HepG2 (cell line): ENCODE measurements around the gene IRF1. TPM values are rescaled to one million over a fixed set of nuclear protein-coding genes. Genes with fewer than 3 reads are reported as not detected.

ENCODE experiments used
- CENPX ChIP-seq: sonication (generic); formaldehyde crosslinking; IDR thresholded peaks from 2 replicates; pipeline ENCODE4 v1.9.0; 2021; ENCODE audit warnings: mild to moderate bottlenecking, missing genetic modification reagents, moderate library complexity
- GABPA ChIP-seq, 2 experiments: IDR thresholded peaks; 2 replicates each; pipeline ENCODE4 v1.6.1; 2011 to 2016; ENCODE audit warnings: low read depth in 2 of 2, low read length in 1 of 2, missing biosample characterization in 1 of 2, missing genetic modification characterization in 1 of 2
- GTF2F1 ChIP-seq: fragments of 150-350 bp; IDR thresholded peaks from 2 replicates; pipeline ENCODE4 v1.6.1; 2014; ENCODE audit warnings: low read length
- JUN ChIP-seq: sonication (generic); formaldehyde crosslinking; IDR thresholded peaks from 2 replicates; pipeline ENCODE4 v1.4.0; 2020; ENCODE audit warnings: mild to moderate bottlenecking, missing genetic modification reagents
- JUNB ChIP-seq: sonication (generic); formaldehyde crosslinking; IDR thresholded peaks from 2 replicates; pipeline ENCODE4 v1.8.0; 2022; ENCODE audit warnings: missing genetic modification reagents, mild to moderate bottlenecking, borderline replicate concordance
- RFXANK ChIP-seq: IDR thresholded peaks from 2 replicates; pipeline ENCODE4 v1.6.1; 2016
- SIX1 ChIP-seq: sonication (generic); formaldehyde crosslinking; IDR thresholded peaks from 2 replicates; pipeline ENCODE4 v1.4.0; 2020; ENCODE audit warnings: missing genetic modification reagents, borderline replicate concordance
- SIX4 ChIP-seq: sonication (generic); formaldehyde crosslinking; IDR thresholded peaks from 2 replicates; pipeline ENCODE4 v1.4.0; 2020; ENCODE audit warnings: missing genetic modification reagents
- ZFP62 ChIP-seq: sonication (generic); formaldehyde crosslinking; IDR thresholded peaks from 2 replicates; pipeline ENCODE4 v1.4.0; 2020; ENCODE audit warnings: missing genetic modification reagents
- ZNF143 ChIP-seq: sonication (generic); formaldehyde crosslinking; IDR thresholded peaks from 2 replicates; pipeline ENCODE4 v1.4.0; 2020; ENCODE audit warnings: missing genetic modification reagents
- ZNF205 ChIP-seq: IDR thresholded peaks from 2 replicates; pipeline ENCODE4 v1.6.1; 2018; ENCODE audit warnings: missing biosample characterization, missing genetic modification reagents
- ZNF619 ChIP-seq: sonication (generic); formaldehyde crosslinking; IDR thresholded peaks from 2 replicates; pipeline ENCODE4 v1.4.0; 2020; ENCODE audit warnings: mild to moderate bottlenecking, missing genetic modification reagents
- ZNF720 ChIP-seq: sonication (generic); formaldehyde crosslinking; IDR thresholded peaks from 2 replicates; pipeline ENCODE4 v1.4.0; 2020; ENCODE audit warnings: missing genetic modification reagents
- ZSCAN30 ChIP-seq: sonication (generic); formaldehyde crosslinking; IDR thresholded peaks from 2 replicates; pipeline ENCODE4 v1.5.0; 2020; ENCODE audit warnings: mild to moderate bottlenecking, missing genetic modification reagents
- polyA plus RNA-seq, 8 experiments: library from polyadenylated mRNA; depleted of rRNA in 3 of 8; stranded (reverse) in 7 of 8; unstranded in 1 of 8; fragments of >200 nt; fragmentation: Illumina TruSeq in 4 of 8; extraction: Trizol in 4 of 8; gene quantifications; 2 replicates each; pipeline versions ENCODE4 v1.2.1 to v1.2.3, GENCODE V29; 2011 to 2016; ENCODE audit warnings: low read depth in 4 of 8, missing spikeins in 1 of 8, mixed read lengths in 1 of 8; ENCODE audit not compliant: insufficient read depth in 1 of 8
- total RNA-seq, 5 experiments: library from RNA; depleted of rRNA; stranded (reverse); fragments of >200 nt; fragmentation: Illumina TruSeq; extraction: Trizol; gene quantifications; 2 replicates each; pipeline ENCODE4 v1.2.3, GENCODE V29; 2016; ENCODE audit warnings: low read depth in 1 of 5
- TF ChIP-seq, protein P1 (sequence below): sonication (generic); formaldehyde crosslinking; IDR thresholded peaks from 2 replicates; pipeline ENCODE4 v1.8.0; 2022; ENCODE audit warnings: mild to moderate bottlenecking, missing genetic modification reagents, moderate library complexity
- TF ChIP-seq, protein P2 (sequence below): sonication (generic); formaldehyde crosslinking; IDR thresholded peaks from 2 replicates; pipeline ENCODE4 v1.5.0; 2020; ENCODE audit warnings: mild to moderate bottlenecking, missing genetic modification reagents
- TF ChIP-seq, protein P3 (sequence below): sonication (generic); formaldehyde crosslinking; IDR thresholded peaks from 2 replicates; pipeline ENCODE4 v1.5.0; 2020; ENCODE audit warnings: mild to moderate bottlenecking, missing genetic modification reagents
- TF ChIP-seq, protein P4 (sequence below): sonication (generic); formaldehyde crosslinking; IDR thresholded peaks from 2 replicates; pipeline ENCODE4 v1.8.1; 2022; ENCODE audit warnings: mild to moderate bottlenecking, missing genetic modification reagents
- TF ChIP-seq, protein P5 (sequence below): sonication (generic); formaldehyde crosslinking; IDR thresholded peaks from 2 replicates; pipeline ENCODE4 v1.4.0; 2020; ENCODE audit warnings: mild to moderate bottlenecking, missing genetic modification reagents
- TF ChIP-seq, protein P6 (sequence below): sonication (generic); formaldehyde crosslinking; IDR thresholded peaks from 2 replicates; pipeline ENCODE4 v1.8.1; 2023; ENCODE audit warnings: missing genetic modification reagents, mild to moderate bottlenecking, borderline replicate concordance

IRF1 gene
- total and polyA plus RNA-seq, 2 of the 13 experiments (the other 11 are each of a cell fraction or from before 2014, with no cell fraction given): 4.1 to 8.8 TPM

DNA sequence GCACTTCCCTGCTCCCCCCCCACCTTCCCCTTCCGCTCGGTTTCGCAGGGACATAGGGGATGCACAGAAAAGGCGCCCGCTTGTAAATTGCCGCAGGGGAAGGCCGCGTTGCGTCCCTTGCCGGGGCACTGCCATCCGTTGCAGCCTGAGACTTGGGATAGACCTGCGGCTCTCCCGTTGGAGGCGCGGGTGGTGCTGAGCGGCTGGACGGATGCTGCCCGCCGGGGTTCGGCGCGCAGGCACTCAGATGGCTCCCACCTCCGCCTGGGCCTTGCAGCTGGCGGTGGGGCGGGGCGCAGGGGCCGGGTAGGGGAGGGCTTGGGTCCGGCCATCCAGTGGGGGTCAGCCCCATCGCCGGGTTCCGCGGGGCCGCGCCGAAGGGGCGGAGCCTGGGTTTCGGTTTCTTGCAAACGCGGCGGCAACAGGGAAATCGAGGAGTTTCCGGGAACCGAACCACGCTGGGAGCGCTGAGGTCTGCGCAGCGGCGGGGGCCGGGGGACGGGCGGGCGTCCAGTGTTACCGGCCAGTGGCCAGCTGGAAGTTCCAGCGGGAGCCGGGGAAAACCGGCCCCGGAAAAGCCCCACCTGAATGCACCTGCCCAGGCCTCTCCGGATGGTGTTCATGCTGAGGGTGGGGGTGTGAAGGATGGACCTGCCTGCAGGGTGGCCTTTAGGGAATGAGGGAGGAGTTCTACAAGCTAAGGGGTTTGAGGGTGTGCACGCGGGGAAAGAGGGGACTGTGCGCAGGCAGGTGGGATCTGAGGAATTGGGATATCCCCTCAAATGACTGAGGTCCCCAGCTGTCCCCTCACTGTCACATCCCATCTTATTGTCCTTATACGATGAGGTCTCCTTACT is 6.3 kb upstream of the IRF1 start (continued):
- TF ChIP-seq, protein P1, sequence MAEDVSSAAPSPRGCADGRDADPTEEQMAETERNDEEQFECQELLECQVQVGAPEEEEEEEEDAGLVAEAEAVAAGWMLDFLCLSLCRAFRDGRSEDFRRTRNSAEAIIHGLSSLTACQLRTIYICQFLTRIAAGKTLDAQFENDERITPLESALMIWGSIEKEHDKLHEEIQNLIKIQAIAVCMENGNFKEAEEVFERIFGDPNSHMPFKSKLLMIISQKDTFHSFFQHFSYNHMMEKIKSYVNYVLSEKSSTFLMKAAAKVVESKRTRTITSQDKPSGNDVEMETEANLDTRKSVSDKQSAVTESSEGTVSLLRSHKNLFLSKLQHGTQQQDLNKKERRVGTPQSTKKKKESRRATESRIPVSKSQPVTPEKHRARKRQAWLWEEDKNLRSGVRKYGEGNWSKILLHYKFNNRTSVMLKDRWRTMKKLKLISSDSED (CRISPR knock-in tag): no peak
- TF ChIP-seq CENPX: no peak
- no peak for TF ChIP-seq GTF2F1
- no peak for TF ChIP-seq ZNF143 (CRISPR knock-in tag)
- no peak for TF ChIP-seq GABPA (IDR thresholded peaks at IDR 0.05; ENCODE audit: low read depth, low read length)
- TF ChIP-seq GABPA (CRISPR knock-in tag; IDR thresholded peaks at IDR 0.05; ENCODE audit: low read depth): no peak
- no peak for TF ChIP-seq JUNB (CRISPR knock-in tag)
- no peak for TF ChIP-seq ZFP62 (CRISPR knock-in tag)
- TF ChIP-seq RFXANK: no peak
- TF ChIP-seq, protein P2, sequence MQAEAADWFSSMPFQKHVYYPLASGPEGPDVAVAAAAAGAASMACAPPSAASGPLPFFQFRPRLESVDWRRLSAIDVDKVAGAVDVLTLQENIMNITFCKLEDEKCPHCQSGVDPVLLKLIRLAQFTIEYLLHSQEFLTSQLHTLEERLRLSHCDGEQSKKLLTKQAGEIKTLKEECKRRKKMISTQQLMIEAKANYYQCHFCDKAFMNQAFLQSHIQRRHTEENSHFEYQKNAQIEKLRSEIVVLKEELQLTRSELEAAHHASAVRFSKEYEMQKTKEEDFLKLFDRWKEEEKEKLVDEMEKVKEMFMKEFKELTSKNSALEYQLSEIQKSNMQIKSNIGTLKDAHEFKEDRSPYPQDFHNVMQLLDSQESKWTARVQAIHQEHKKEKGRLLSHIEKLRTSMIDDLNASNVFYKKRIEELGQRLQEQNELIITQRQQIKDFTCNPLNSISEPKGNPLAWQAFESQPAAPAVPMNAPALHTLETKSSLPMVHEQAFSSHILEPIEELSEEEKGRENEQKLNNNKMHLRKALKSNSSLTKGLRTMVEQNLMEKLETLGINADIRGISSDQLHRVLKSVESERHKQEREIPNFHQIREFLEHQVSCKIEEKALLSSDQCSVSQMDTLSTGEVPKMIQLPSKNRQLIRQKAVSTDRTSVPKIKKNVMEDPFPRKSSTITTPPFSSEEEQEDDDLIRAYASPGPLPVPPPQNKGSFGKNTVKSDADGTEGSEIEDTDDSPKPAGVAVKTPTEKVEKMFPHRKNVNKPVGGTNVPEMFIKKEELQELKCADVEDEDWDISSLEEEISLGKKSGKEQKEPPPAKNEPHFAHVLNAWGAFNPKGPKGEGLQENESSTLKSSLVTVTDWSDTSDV: no peak
- TF ChIP-seq, protein P3, sequence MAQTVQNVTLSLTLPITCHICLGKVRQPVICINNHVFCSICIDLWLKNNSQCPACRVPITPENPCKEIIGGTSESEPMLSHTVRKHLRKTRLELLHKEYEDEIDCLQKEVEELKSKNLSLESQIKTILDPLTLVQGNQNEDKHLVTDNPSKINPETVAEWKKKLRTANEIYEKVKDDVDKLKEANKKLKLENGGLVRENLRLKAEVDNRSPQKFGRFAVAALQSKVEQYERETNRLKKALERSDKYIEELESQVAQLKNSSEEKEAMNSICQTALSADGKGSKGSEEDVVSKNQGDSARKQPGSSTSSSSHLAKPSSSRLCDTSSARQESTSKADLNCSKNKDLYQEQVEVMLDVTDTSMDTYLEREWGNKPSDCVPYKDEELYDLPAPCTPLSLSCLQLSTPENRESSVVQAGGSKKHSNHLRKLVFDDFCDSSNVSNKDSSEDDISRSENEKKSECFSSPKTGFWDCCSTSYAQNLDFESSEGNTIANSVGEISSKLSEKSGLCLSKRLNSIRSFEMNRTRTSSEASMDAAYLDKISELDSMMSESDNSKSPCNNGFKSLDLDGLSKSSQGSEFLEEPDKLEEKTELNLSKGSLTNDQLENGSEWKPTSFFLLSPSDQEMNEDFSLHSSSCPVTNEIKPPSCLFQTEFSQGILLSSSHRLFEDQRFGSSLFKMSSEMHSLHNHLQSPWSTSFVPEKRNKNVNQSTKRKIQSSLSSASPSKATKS (CRISPR knock-in tag): no peak
- TF ChIP-seq, protein P4, sequence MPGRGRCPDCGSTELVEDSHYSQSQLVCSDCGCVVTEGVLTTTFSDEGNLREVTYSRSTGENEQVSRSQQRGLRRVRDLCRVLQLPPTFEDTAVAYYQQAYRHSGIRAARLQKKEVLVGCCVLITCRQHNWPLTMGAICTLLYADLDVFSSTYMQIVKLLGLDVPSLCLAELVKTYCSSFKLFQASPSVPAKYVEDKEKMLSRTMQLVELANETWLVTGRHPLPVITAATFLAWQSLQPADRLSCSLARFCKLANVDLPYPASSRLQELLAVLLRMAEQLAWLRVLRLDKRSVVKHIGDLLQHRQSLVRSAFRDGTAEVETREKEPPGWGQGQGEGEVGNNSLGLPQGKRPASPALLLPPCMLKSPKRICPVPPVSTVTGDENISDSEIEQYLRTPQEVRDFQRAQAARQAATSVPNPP (CRISPR knock-in tag): no peak
- TF ChIP-seq ZSCAN30 (CRISPR knock-in tag): no peak
- no peak for TF ChIP-seq SIX4
- TF ChIP-seq SIX1: no peak
- TF ChIP-seq ZNF720 (CRISPR knock-in tag): no peak
- TF ChIP-seq JUN (CRISPR knock-in tag): no peak
- no peak; the same call in 1 of the 2 replicates for TF ChIP-seq ZNF205 (CRISPR knock-in tag)
- 0 out of 2 replicates have a peak, but pooled peaks have one; percentile 40 for TF ChIP-seq ZNF619 (CRISPR knock-in tag)
- TF ChIP-seq, protein P5, sequence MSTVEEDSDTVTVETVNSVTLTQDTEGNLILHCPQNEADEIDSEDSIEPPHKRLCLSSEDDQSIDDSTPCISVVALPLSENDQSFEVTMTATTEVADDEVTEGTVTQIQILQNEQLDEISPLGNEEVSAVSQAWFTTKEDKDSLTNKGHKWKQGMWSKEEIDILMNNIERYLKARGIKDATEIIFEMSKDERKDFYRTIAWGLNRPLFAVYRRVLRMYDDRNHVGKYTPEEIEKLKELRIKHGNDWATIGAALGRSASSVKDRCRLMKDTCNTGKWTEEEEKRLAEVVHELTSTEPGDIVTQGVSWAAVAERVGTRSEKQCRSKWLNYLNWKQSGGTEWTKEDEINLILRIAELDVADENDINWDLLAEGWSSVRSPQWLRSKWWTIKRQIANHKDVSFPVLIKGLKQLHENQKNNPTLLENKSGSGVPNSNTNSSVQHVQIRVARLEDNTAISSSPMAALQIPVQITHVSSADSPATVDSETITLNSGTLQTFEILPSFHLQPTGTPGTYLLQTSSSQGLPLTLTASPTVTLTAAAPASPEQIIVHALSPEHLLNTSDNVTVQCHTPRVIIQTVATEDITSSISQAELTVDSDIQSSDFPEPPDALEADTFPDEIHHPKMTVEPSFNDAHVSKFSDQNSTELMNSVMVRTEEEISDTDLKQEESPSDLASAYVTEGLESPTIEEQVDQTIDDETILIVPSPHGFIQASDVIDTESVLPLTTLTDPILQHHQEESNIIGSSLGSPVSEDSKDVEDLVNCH (CRISPR knock-in tag): no peak
- TF ChIP-seq, protein P6, sequence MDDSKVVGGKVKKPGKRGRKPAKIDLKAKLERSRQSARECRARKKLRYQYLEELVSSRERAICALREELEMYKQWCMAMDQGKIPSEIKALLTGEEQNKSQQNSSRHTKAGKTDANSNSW (CRISPR knock-in tag): no peak
